Activated CD8-positive, alpha-beta T cell treated with anti-CD3 and anti-CD28 coated beads, Interleukin-2, amount 10 ng/mL, durations not matched to agents 7 days and 5 days (primary cell): ENCODE data around the gene PYGO1. TPM values are rescaled to one million over a fixed set of nuclear protein-coding genes. Genes with fewer than 3 reads are reported as not detected.
A peak's percentile ranks its signal among the peaks of the same experiment; 100 is the strongest.
"Not testable (repeated sequence)": the region's sequence is repeated elsewhere in the genome, so short reads cannot be mapped to it uniquely, and the experiment has no call there.

Experiments
- ATAC-seq: fragments of 150-1000 bp; cut with Tn5 transposase; one replicate; pipeline ENCODE4 v1.10.0; 2021; ENCODE audit warnings: moderate library complexity
- CTCF ChIA-PET: fragments of 350-600 bp; sonication (Branson Sonifier 250); formaldehyde crosslinking; loops from one replicate; lab custom pipeline; 2021; ENCODE audit warnings: antibody characterized with exemption; lab: Charles Lee
- POLR2A ChIA-PET: fragments of 350-600 bp; sonication (Branson Sonifier 250); formaldehyde crosslinking; loops from one replicate; lab custom pipeline; 2021; ENCODE audit warnings: antibody characterized with exemption; lab: Charles Lee
- DNase-seq: peaks from one replicate; pipeline ENCODE4 v3.0.0-alpha.2; 2020
- H3K27ac Mint-ChIP-seq: one replicate; pipeline ENCODE4 v1.8.0; 2021; ENCODE audit warnings: mild to moderate bottlenecking, mixed read lengths
- H3K27me3 Mint-ChIP-seq: one replicate; pipeline ENCODE4 v1.8.0; 2021; ENCODE audit warnings: low read depth, mixed read lengths
- H3K36me3 Mint-ChIP-seq: one replicate; pipeline ENCODE4 v1.8.0; 2021; ENCODE audit warnings: low read depth, mixed read lengths
- H3K4me1 Mint-ChIP-seq: one replicate; pipeline ENCODE4 v1.8.0; 2021; ENCODE audit warnings: low read depth, mixed read lengths
- H3K4me3 Mint-ChIP-seq: one replicate; pipeline ENCODE4 v1.8.0; 2021; ENCODE audit warnings: mild to moderate bottlenecking, mixed read lengths
- H3K9me3 Mint-ChIP-seq: one replicate; pipeline ENCODE4 v1.8.0; 2022; ENCODE audit warnings: mixed read lengths; ENCODE audit not compliant: insufficient read depth
- total RNA-seq, 2 experiments: library from RNA; stranded (reverse); gene quantifications; one replicate each; pipeline ENCODE4 v1.2.3, GENCODE V29; 2021

Gene PYGO1
- total RNA-seq, 2 experiments from 2014 or later = not detected

- no peak for ATAC-seq
- H3K9me3 Mint-ChIP-seq = no peaks in the 10 kb centered on the region
- POLR2A ChIA-PET = no interaction called here
- peaks cover 21% of the 10 kb centered on the region for H3K27me3 Mint-ChIP-seq
- H3K4me1 Mint-ChIP-seq = peaks cover 2% of the 10 kb centered on the region
- CTCF ChIA-PET = no interaction called here
- H3K4me3 Mint-ChIP-seq = no peak overlapping the region
- no peak for DNase-seq
- H3K27ac Mint-ChIP-seq = no peak overlapping the region
- no peaks in the 10 kb centered on the region for H3K36me3 Mint-ChIP-seq
Observed at GRCh38 chr15:55522742-55523450, 65.2 kb downstream of the PYGO1 start.

DNA sequence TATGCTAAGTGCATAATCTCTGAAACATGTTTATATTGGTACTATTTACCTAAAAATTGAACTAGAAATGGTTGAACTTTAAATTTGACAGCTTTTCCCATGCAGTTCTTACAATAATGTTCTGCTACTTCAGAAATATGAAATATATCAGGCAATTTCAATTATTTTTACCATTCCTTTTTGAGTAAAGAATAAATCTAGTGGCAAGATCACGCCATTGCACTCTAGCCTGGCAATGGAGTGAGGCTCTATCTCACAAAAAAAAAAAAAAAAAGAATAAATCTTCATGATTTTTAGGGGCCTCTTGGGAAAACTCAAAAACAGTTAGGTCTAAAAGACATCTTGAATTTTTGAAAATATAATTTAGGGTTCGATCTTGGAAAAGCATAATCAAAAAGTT is 69.5 kb downstream of the PYGO1 start:
- no peak overlapping the region for H3K4me3 Mint-ChIP-seq
- no peaks in the 10 kb centered on the region for H3K4me1 Mint-ChIP-seq
- CTCF ChIA-PET = interaction anchor here (1.7 to 1.9 kb wide), 2 partner anchors 11 to 123 kb away, joined by 3 to 4 read pairs; no protein-coding TSS in a partner anchor
- no peak for ATAC-seq
- no peaks in the 10 kb centered on the region for H3K36me3 Mint-ChIP-seq
- POLR2A ChIA-PET = interaction anchor here (0.7 kb wide), 1 partner anchor 734 kb away, joined by 3 read pairs; no protein-coding TSS in a partner anchor
- H3K27me3 Mint-ChIP-seq = peaks cover 14% of the 10 kb centered on the region
- DNase-seq = no peak
- H3K9me3 Mint-ChIP-seq = no peaks in the 10 kb centered on the region
- H3K27ac Mint-ChIP-seq = no peak overlapping the region

- no peaks in the 10 kb centered on the region for H3K9me3 Mint-ChIP-seq
- H3K36me3 Mint-ChIP-seq = no peaks in the 10 kb centered on the region
- ATAC-seq (no peak), DNase-seq (no peak)
- no peak overlapping the region for H3K4me3 Mint-ChIP-seq
- peaks cover 9% of the 10 kb centered on the region for H3K27me3 Mint-ChIP-seq
- ChIA-PET POLR2A (interaction anchor here (0.7 kb wide), 1 partner anchor 735 kb away, joined by 3 read pairs; no protein-coding TSS in a partner anchor), CTCF (no interaction called here)
- no peaks in the 10 kb centered on the region for H3K4me1 Mint-ChIP-seq
- H3K27ac Mint-ChIP-seq = no peak overlapping the region
Observed at GRCh38 chr15:55518009-55518408, 70.1 kb downstream of the PYGO1 start.

DNA sequence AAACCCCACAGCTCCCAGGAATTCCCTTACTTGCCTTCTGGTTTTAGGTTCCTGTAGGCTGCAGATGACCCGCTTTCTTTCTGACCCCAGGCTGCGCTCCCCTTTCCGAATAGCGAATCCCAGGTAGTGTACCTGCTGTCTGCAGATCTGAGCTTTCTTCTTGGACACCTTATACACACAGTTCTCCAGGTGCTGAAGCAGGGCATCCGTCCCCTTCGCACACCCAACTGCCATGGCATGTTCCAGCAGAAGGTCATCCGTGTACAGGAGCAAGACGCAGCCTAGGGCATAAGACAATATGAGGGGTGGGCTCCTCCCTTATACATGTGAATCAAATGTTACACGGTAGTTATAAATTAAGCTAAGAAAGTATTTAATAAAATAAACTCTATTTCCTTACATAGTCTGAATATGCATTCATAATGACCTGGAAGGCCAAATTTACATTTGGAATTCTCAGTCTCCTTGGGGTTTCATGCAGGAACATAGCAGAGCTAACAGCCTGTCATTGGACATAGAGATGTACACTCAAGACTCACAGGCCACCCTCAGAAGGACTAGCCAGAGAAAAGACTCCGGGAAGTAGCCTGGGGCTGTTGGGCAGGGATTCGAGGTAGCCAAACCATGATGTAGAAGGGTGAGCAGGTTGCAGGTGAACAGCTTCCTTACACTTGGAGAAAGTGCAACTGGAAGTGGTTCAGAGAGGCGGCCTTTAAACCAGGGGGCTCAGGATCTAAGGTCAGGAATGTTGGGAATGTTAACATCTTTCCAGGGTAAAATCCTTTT is 72.0 kb downstream of the PYGO1 start:
- ATAC-seq (no peak), DNase-seq (no peak)
- CTCF ChIA-PET = no interaction called here
- H3K9me3 Mint-ChIP-seq = no peaks in the 10 kb centered on the region
- H3K27ac Mint-ChIP-seq = no peak overlapping the region
- H3K27me3 Mint-ChIP-seq = peaks cover 2% of the 10 kb centered on the region
- no peak overlapping the region for H3K4me3 Mint-ChIP-seq
- no peaks in the 10 kb centered on the region for H3K36me3 Mint-ChIP-seq
- POLR2A ChIA-PET = no interaction called here
- H3K4me1 Mint-ChIP-seq = no peaks in the 10 kb centered on the region

DNA sequence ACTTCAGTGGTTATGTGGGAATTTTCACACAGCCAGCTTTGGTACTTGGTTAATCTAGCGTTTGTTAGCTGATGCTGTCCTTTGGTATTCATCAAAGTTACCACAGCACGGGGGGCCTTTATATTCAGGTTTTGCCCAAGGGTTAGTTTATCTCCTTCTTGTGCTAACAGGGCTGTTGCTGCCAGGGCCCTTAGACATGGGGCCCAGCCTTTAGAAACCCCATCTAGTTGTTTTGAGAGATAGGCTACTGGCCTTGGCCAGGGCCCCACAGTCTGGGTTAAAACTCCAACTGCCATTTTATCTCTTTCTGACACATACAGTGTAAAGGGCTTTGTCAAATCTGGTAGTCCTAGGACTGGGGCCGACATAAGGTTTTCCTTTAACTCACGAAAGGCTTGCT is 72.7 kb downstream of the PYGO1 start:
- Mint-ChIP-seq H3K27ac (no peak overlapping the region), H3K27me3 (peaks cover 2% of the 10 kb centered on the region), H3K9me3 (no peaks in the 10 kb centered on the region), H3K4me1 (no peaks in the 10 kb centered on the region), H3K36me3 (no peaks in the 10 kb centered on the region), H3K4me3 (no peak overlapping the region)
- ATAC-seq (no peak), DNase-seq (no peak)
- ChIA-PET POLR2A (no interaction called here), CTCF (interaction anchor here (2.6 kb wide), 1 partner anchor 10 kb away, joined by 14 read pairs; no protein-coding TSS in a partner anchor)

DNA sequence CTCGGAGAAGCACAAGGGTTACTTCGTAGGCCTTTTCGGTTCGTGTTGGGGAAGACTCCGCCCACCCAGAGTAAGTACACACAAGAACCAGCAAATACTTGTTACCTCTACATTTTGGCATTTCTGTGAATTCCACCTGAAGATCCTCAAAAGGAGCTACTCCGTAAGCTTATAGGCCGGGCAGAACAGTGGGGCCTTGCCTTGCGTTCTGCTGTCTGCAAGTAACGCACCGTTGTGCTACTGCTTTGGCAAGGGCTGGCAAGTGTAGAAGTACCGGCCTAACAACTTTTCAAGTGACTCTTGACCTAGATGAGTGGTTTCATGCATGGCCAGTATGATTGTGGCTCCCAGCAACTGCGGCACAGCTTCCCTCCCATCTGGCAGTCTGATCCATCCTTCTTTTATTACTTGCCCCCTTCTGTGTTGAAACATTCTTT is 73.7 kb downstream of the PYGO1 start:
- POLR2A ChIA-PET = no interaction called here
- H3K9me3 Mint-ChIP-seq = no peaks in the 10 kb centered on the region
- no peak overlapping the region for H3K27ac Mint-ChIP-seq
- DNase-seq (no peak), ATAC-seq (no peak)
- CTCF ChIA-PET = interaction anchor here (1.4 to 2.6 kb wide), 2 partner anchors 9 to 12 kb away, joined by 4 to 14 read pairs; no protein-coding TSS in a partner anchor
- H3K4me1 Mint-ChIP-seq = no peaks in the 10 kb centered on the region
- H3K4me3 Mint-ChIP-seq = no peak overlapping the region
- H3K36me3 Mint-ChIP-seq = no peaks in the 10 kb centered on the region
- no peaks in the 10 kb centered on the region for H3K27me3 Mint-ChIP-seq

- H3K36me3 Mint-ChIP-seq, H3K27me3 Mint-ChIP-seq, H3K4me3 Mint-ChIP-seq, DNase-seq, H3K9me3 Mint-ChIP-seq, POLR2A ChIA-PET, H3K27ac Mint-ChIP-seq, H3K4me1 Mint-ChIP-seq, ATAC-seq: not testable (repeated sequence)
- CTCF ChIA-PET = interaction anchor here (1.4 to 2.6 kb wide), 2 partner anchors 10 to 12 kb away, joined by 4 to 14 read pairs; no protein-coding TSS in a partner anchor
Observed at GRCh38 chr15:55513621-55514413, 74.3 kb downstream of the PYGO1 start.

GRCh38 chr15:55513152-55513551 is 75.0 kb downstream of the PYGO1 start:
- no peak overlapping the region for H3K27ac Mint-ChIP-seq
- CTCF ChIA-PET = interaction anchor here (1.4 to 2.6 kb wide), 2 partner anchors 11 to 13 kb away, joined by 4 to 14 read pairs; no protein-coding TSS in a partner anchor

DNA sequence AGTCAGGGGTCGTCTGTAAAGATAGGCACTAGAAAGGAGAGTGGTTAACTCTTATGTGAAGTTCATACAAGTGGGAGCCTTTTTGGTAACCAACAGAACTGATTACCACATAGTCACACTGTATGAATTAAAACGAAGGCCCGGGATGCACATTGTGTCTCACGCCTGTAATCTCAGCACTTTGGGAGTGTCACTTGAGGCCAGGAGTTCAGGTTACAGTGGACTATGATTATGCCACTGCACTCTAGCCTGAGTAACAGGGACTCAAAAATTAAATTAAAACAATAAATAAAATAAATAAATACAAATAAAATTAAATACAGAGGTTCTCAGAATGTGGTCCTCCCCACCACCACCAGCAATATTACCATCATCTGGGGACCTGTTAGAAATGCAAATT is 80.6 kb downstream of the PYGO1 start:
- no peaks in the 10 kb centered on the region for H3K36me3 Mint-ChIP-seq
- H3K27me3 Mint-ChIP-seq = peaks cover 22% of the 10 kb centered on the region
- ATAC-seq (no peak), DNase-seq (no peak)
- ChIA-PET CTCF (interaction anchor here (0.8 kb wide), 1 partner anchor 134 kb away, joined by 3 read pairs; no protein-coding TSS in a partner anchor), POLR2A (no interaction called here)
- H3K27ac Mint-ChIP-seq = no peak overlapping the region
- no peaks in the 10 kb centered on the region for H3K4me1 Mint-ChIP-seq
- H3K4me3 Mint-ChIP-seq = no peak overlapping the region
- H3K9me3 Mint-ChIP-seq = no peaks in the 10 kb centered on the region

More at GRCh38 chr15:55513152-55513551, 75.0 kb downstream of the PYGO1 start:
- Mint-ChIP-seq H3K4me3 (no peak overlapping the region), H3K9me3 (no peaks in the 10 kb centered on the region), H3K4me1 (no peaks in the 10 kb centered on the region), H3K27me3 (no peaks in the 10 kb centered on the region), H3K36me3 (no peaks in the 10 kb centered on the region)
- POLR2A ChIA-PET = no interaction called here
- no peak for ATAC-seq
- DNase-seq = no peak

GRCh38 chr15:55505407-55505806 is 82.7 kb downstream of the PYGO1 start:
- H3K9me3 Mint-ChIP-seq, DNase-seq, H3K27ac Mint-ChIP-seq, H3K36me3 Mint-ChIP-seq, POLR2A ChIA-PET, H3K4me3 Mint-ChIP-seq, ATAC-seq, CTCF ChIA-PET, H3K4me1 Mint-ChIP-seq: not testable (repeated sequence)
- peaks cover 22% of the 10 kb centered on the region for H3K27me3 Mint-ChIP-seq

DNA sequence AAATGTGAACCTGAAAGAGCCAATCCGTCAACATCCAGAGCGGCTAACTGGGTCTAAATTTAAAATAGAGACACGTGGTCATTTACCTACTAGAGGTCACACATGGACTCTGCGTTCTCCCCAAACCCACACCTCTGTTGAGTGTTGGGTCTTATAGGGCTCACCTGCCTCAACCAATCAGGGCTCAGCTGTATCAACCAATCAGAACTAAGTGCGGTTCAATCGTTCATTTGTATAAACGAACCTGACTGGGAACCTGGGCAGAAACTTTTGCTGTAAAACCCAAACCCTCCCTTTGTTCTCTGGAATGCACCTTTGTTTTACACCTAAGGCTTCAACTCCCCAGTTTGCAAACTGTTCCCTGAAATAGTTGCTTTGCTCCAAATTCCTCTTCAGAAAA is 89.0 kb downstream of the PYGO1 start:
- Mint-ChIP-seq H3K27me3 (peaks cover 11% of the 10 kb centered on the region), H3K4me1 (peaks cover 14% of the 10 kb centered on the region), H3K4me3 (peak overlapping the region; percentile 80)

More for the DNA sequence above, 89.0 kb downstream of the PYGO1 start:
- POLR2A ChIA-PET = no interaction called here
- no peaks in the 10 kb centered on the region for H3K36me3 Mint-ChIP-seq
- H3K9me3 Mint-ChIP-seq = no peaks in the 10 kb centered on the region
- ATAC-seq (no peak), DNase-seq (no peak)
- no peak overlapping the region for H3K27ac Mint-ChIP-seq
- CTCF ChIA-PET = no interaction called here
